ENCODE results near the gene ARID4B. TPM values are rescaled to one million over a fixed set of nuclear protein-coding genes. Genes with fewer than 3 reads are reported as not detected.

Gene ARID4B
- total RNA-seq, 1 donor: 36.7 TPM

GRCh38 chr1:235147269-235147668 lies 180.7 kb downstream of the ARID4B start:
- H3K4me3 ChIP-seq (ENCODE audit: low read depth, low read length): no peak overlapping the region
- no peak for TF ChIP-seq CTCF (IDR thresholded peaks at IDR 0.05; ENCODE audit: insufficient read depth, low read length)
- DNase-seq (ENCODE audit: low read depth): no peak

- DNase-seq (ENCODE audit: low read depth): no peak
- H3K4me3 ChIP-seq (ENCODE audit: low read depth, low read length): no peak overlapping the region
- TF ChIP-seq CTCF (IDR thresholded peaks at IDR 0.05; ENCODE audit: insufficient read depth, low read length): no peak
Observed at GRCh38 chr1:235145639-235146038, 182.3 kb downstream of the ARID4B start.

- no peak for TF ChIP-seq CTCF (IDR thresholded peaks at IDR 0.05; ENCODE audit: insufficient read depth, low read length)
- no peak overlapping the region for H3K4me3 ChIP-seq (ENCODE audit: low read depth, low read length)
- DNase-seq (ENCODE audit: low read depth): no peak
Observed at GRCh38 chr1:235142991-235143390, 185.0 kb downstream of the ARID4B start.

GRCh38 chr1:235139315-235139714 lies 188.7 kb downstream of the ARID4B start:
- H3K4me3 ChIP-seq (ENCODE audit: low read depth, low read length): no peak overlapping the region
- no peak for TF ChIP-seq CTCF (IDR thresholded peaks at IDR 0.05; ENCODE audit: insufficient read depth, low read length)

GRCh38 chr1:235138821-235139220 lies 189.2 kb downstream of the ARID4B start:
- DNase-seq (ENCODE audit: low read depth): no peak
- no peak for TF ChIP-seq CTCF (IDR thresholded peaks at IDR 0.05; ENCODE audit: insufficient read depth, low read length)
- no peak overlapping the region for H3K4me3 ChIP-seq (ENCODE audit: low read depth, low read length)

More at GRCh38 chr1:235139315-235139714, 188.7 kb downstream of the ARID4B start:
- DNase-seq (ENCODE audit: low read depth): no peak

GRCh38 chr1:235136111-235136510 lies 191.9 kb downstream of the ARID4B start:
- no peak for DNase-seq (ENCODE audit: low read depth)
- TF ChIP-seq CTCF (IDR thresholded peaks at IDR 0.05; ENCODE audit: insufficient read depth, low read length): no peak
- no peak overlapping the region for H3K4me3 ChIP-seq (ENCODE audit: low read depth, low read length)

GRCh38 chr1:235134171-235134570 lies 193.8 kb downstream of the ARID4B start:
- no peak for TF ChIP-seq CTCF (IDR thresholded peaks at IDR 0.05; ENCODE audit: insufficient read depth, low read length)
- DNase-seq (ENCODE audit: low read depth): no peak
- H3K4me3 ChIP-seq (ENCODE audit: low read depth, low read length): no peak overlapping the region
